Dermis blood vessel endothelial cell (primary cell): ENCODE results near the gene SLC20A1. TPM values are rescaled to one million over a fixed set of nuclear protein-coding genes. Genes with fewer than 3 reads are reported as not detected.
"Not testable (repeated sequence)": the region's sequence is repeated elsewhere in the genome, so short reads cannot be mapped to it uniquely, and the experiment has no call there.

ENCODE experiments used
- DNase-seq: peaks from one replicate; pipeline ENCODE4 v3.0.0; 2010
- total RNA-seq: library from RNA; depleted of rRNA; stranded (reverse); fragments of >200 nt; gene quantifications from 2 replicates; pipeline ENCODE4 v1.2.3, GENCODE V29; 2014

The SLC20A1 gene
- total RNA-seq, 1 donor from 2014 or later = 31.1 TPM

DNA sequence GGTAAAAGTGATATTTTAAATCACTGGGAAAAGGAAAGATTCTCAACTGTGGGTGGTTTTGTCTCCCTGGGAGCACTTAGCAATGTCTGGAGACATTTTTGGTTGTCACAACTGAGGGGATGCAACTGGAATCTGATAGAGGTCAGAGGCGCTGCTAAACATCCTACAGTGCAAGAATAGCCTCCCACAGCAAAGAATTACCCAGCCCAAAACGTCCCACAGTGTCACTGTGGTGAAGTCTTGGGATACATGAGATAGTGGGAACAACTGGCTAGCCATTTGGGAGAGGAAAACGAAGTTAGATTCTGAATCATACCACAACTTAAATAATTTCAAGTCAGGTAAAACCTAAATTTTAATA is 38.7 kb downstream of the SLC20A1 start:
- no peak for DNase-seq

DNA sequence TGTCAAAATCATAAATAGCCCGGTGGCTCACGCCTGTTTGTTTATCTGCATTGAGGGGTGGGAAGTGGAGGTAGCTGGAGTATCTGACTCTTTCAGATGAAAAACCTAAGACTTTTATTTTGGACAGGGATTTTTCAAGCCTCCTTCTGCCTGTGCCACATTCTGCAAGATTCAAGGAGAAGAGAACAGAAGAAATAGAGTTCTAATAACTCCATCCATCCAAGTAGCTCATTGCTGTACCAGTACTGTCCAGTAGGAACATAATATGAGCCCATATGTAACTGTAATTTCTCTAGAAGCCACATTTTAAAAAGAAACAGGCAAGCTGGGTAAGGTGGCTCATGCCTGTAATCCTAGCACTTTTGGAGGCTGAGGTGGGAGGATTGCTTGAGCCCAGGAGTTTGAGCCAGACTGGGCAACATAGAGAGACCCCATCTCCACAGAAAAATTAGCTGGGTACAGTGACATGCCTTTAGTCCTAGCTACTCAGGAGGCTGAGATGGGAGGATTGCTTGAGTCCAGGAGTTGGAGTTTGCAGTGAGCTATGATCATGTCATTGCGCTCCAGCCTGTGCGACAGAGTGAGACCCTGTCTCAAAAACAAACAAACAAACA is 39.6 kb downstream of the SLC20A1 start:
- no peak for DNase-seq

DNA sequence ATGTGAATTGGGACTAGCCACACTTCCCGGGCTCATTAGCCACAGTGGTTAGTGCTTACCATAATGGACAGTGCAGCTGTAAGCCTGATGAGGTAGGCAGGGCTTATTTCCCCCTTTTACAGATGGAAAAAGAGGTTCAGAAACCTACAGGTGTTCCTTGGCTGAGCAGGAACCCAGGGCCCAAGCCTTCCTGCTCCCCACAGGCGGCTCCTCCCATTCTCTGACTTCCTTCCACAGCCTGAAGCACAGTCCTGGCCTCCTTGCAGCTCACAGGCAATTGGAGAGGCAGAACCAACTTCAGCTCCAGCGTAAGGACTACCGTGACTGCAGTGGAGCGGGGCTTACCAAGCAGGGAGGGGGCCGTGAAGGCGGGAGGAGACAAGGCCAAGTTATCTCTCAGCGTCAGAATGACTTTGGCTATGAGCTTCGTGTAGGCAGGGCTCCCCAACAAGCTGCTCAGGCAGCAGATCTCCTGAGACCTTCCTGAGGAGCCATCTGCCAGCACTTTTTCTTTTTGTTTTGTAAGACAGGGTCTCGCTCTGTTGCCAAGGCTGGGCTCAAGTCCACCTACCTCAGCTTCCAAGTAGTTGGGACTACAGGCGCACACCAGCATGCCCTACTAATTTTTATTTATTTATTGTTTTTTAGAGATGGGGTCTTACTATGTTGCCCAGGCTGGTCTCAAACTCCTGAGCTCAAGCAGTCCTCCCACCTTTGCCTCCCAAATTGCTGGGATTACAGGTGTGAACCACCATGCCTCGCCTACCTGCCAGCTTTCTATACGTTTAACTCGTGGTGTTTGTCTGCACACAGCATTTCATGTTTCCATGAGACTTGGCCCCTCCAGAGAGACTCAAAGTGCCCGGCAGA is 40.8 kb downstream of the SLC20A1 start:
- DNase-seq = no peak

DNA sequence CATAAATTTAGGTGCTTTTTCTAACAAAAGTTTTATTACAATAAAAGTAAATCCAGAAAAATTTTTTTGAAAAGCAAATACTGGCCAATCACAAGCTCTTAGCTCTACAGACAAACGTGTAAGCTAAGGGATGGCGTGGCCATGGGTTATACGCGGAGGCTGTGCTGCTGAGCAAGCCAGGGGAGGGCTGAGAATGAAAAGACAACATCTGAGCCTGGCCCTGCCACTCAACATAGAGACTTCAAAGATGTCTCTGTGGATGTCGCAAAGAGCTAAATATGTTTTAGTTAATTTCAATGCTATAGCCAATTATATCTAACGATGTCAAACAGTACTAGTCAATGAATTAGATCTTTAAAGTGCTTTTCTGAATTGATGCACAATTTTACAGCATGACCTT is 41.8 kb downstream of the SLC20A1 start:
- DNase-seq = no peak

DNA sequence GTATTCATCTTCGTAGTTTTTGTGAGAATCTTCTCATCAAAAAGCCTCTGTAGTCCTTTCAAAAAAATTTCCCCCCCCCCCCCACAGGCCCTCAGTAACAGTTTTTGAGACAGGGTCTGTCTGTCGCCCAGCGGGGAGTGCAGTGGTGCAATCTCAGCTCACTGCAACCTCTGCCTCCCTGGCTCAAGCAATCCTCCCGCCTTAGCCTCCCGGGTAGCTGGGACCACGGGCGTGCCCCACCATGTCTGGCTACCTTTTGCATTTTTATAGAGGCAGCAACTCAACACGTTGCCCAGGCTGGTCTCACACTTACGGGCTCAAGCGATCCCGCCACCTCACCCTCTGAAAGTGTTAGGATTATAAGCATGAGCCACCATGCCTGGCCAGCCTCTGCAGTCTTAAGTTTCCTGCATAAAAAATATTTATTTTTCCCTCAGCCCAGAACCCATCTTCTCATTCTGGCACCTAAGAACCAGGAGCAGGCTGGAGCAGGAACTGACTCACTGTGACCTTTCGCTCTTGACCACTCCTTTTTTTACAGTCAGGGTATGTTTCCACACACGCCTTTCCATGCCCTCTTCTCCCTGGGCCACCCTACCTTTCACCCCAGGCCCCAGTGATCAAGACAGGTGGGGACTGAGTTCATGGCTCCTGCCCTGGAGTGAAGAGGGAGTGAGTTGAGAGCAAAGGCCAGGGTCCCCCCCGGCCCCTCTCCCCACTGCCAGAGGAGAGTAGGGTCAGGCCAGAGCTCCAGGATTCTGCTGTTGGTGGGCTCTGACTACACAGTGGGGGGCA is 42.5 kb downstream of the SLC20A1 start:
- DNase-seq = peak; percentile 46

DNA sequence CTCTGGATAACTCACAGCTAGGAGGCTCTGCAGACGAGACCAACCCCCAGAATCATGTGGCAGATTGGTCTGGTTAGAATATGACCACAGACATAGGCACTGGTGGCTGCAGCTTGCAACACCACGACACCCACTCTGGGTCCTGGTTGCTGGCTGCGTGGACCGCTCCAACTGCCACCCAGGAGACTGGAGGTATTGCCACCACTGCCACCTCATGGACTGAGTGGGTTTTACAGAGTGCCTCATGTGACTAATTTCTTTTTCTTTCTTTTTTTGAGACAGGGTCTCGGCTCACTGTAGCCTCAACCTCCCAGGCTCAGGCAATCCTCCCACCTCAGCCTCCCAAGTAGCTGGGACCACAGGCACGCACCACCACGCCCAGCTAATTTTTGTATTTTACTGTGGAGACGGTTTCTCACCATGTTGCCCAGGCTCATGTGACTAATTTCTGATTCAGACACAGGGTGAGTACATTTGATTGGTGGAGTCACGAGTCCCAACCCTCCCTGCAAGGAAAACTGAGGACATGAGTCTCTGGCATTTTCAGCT is 45.2 kb downstream of the SLC20A1 start:
- peak; percentile 79 for DNase-seq

DNA sequence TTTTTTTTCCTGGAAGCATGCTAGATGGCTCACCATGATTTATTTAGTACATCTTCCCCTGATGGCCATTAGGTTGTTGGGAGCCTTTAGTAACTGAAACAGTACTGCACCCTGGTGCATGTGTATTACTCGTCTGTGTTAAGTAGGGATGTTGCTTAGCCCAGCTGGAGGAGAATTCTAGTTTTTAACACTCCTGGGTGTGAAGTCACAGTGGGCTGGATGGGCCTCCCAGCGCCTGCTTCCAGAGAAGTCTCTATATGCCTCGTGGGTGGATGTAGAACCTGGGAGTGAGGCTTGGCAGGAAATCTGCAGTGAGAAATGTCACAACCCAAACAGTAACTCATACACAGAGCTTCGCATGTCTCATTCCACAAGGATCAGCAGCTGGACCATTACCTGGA is 46.1 kb downstream of the SLC20A1 start:
- no peak for DNase-seq

DNA sequence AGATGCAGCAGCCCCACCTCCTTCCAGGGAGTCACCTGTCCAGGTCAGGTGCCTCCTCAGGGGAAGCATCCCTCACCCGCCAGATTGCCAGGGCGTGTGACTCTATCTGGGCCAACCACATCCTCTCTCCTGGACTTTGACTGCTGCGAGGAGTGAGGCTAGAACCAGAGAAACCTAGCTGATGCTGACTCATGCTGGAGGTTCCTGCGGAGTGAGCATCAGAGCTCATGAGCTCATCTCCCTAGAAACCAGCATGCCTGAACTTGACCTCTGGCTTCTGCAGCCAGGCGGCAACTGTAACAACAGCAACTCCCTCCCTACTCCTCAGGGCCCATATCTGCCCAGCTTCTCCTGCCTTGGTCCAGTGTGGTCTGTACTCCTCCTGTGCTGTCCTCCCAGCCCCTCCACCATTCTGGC is 46.8 kb downstream of the SLC20A1 start:
- DNase-seq = peak; percentile 85

DNA sequence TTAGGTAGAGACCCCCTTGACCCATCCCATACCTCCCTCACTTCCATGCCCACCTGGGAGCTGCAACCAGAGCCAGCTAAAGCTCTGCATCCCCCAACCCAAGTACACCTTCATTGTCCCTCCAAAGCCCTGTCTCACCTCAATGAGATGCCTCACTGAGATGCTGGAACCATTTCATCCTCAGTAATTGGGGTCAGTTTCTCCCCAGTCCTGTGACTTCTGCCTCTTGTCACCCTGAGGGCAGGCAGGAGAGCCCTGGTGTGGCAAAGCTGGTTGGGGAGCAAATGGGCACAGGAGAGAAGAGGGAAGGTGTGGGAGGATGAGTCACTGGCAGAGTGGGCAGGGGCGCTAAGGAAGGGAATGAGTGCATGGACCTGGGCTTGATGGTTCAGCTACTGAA is 47.2 kb downstream of the SLC20A1 start:
- DNase-seq = no peak

DNA sequence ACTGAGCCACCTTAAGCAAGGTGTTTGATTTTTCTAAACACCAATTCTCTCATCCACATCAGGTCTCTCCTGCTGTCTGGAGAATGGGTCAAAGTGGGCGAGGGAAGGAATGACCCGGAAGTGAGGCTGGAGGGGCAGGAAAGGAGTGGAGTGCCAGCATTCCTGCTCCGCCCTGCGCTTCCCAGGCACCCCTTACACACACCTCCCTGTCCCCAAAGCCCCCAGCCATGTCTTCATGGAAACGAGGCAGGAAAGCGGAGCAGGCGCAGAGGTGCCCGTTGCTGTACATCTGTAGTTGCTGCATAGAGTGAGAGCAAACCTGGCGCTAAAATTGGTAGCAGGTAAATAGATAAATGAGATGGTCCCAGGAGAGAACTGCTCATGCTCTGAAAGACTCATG is 47.9 kb downstream of the SLC20A1 start:
- no peak for DNase-seq

DNA sequence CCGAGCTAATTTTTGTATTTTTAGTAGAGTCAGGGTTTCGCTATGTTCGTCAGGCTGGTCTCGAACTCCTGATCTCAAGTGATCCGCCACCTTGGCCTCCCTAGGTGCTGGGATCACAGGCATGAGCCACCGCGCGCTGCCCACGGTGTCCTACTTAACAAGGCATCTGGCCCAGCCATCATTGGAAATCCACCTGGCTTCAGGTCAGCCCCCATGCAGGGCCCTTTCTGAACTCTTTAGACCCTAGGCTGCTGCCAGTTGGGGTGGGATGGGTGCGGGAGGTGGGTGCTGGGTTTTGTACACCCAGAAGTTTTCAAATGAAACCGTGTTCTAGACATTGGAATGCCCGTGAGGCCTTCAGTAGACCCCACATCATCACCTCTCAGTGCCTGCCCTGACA is 48.4 kb downstream of the SLC20A1 start:
- no peak for DNase-seq

DNA sequence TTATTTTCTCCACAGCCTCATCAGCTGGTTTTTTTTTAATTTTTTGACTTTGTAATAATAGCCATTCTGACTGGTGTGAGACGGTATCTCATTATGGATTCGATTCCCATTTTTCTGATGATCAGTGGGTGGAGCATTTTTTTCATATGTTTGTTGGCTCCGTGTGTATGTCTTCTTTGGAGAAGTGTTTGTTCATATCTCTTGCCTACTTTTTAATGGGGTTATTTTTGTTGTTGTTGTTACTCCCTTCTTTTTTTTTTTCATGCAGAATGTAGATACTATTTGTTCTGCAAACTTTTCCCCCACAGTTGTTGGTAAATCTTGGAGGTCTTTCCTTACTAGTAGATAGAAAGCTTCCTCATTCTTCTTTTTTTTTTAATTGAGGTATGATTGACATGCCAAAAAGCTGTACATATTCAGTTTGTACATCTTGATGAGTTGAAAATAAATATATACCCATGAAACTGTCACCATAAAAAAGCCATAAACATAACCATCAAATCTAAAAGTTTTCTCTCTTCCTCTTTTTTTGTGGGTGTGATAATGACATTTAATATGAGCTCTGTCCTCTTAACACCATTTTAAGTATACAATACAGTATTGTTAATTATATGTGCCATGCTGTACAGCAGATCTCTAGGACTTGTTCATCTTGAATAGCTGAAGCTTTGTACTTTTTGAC is 53.2 kb downstream of the SLC20A1 start:
- no peak for DNase-seq

DNA sequence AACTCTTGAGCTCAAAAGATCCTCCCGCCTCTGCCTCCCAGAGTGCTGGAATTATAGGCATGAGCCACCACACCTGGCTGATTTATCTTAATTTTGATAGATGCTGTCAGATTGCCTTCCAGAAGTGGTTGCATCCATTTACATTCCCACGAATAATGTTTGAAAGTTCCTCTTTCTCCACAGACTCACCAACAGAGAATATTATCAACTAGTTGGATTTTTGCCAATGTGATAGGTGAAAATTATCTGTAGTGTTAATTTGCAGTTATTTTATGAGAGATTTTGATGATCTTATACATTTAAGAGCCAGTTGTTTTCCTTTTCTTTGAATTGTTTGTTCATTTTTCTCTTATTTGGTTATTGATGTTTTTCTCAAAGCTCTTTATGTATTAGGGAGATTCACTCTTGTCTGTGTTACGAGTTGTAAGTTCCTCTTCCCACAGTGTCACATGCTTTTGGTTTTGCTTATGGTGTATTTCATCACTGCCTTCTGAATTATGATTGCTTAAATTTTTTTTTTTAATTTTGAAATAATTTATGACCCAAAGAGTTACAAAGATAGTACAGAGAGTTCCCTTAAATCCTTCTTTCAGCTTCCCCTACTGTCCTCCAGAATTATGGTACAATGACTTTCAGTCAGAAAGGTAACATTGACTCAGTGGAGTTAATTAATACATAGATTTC is 54.4 kb downstream of the SLC20A1 start:
- DNase-seq = no peak

DNA sequence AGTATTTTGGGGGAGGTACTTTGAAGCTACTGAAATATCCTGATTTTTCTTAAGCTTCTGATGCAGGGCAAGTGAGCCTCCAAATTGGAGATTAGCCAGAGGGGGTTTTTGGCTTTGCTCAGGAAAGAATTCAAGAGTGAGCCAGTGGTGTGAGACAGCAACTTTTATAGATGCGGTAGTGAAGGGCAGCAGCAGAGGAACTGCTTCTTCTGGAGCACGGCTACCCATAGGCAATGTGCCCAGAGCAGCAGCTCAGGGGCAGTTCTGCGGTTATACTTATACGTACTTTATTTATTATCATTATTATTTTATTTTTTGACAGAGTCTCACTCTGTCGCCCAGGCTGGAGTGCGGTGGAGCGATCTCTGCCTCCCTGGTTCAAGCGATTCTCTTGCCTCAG is 55.3 kb downstream of the SLC20A1 start:
- no peak for DNase-seq

DNA sequence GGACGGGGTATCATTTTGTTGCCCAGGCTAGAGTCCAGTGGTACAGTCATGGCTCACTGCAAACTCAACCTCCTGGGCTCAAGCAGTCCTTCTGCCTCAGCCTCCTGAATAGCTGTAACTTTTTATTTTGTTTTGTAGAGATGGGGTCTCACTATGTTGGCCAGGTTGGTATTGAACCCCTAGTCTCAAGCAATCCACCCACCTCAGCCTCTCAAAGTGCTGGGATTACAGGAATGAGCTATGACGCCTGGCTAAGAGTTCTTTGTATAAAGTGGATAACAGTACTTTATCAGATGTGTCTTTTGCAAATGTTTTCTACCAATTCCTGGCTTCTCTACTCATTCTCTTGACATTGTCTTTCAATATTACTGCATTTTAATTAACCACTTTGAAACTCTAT is 57.9 kb downstream of the SLC20A1 start:
- no peak for DNase-seq

DNA sequence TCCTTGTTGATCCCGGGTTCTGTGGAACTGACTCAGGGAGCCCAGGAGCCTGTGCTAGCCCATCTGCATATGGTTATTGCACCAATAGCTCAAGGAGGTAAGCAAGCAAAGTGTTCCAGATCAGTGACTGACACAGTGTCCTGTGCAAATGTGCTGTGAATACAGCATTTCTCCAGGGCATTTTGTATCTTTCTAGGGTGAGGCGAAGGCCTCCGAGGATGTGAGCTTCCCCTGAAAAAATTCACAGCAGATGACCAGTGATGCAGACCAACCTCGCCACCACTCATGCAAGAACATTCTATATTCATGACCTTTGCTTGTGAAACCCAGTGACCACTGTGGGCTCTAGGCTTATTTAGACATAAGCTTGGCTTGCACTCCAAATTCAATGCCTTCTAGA is 59.8 kb downstream of the SLC20A1 start:
- no peak for DNase-seq

DNA sequence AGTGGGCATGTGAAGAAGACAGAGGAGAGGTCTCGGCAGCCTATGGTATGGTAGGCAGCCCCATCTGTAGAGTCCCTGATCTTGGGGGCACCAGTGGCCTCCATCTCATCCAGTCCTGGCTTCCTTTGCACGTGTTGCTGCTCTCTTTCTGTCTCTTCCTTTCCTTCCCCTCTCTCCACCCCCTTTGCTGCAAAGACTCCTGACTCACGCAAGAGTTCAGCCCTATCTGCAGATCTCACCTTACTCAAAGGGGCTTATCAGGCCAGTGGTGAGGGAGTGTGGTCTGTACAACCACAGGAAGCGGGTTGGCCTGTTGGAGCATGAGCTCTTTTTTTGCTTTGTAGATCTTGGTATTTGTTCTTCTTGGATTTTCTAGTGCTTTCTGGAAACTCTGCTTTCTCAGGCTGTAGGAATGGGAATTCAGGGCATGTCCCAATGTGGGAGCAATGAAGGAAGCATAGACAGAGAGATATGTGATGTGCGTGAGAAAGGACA is 60.5 kb downstream of the SLC20A1 start:
- no peak for DNase-seq

DNA sequence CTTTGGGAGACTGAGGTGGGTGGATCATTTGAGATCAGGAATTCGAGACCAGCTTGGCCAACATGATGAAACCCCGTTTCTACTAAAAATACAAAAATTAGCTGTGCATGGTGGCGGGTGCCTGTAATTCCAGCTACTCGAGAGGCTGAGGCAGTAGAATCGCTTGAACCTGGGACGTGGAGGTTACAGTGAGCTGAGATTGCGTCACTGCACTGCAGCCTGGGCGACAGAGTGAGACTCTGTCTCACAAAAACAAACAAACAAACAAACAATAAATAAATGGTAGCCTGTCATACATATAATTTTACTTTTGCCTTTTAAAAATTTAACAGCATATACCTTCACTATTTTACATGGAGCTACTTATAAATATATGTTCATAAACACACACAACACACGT is 61.2 kb downstream of the SLC20A1 start:
- not testable (repeated sequence) for DNase-seq

DNA sequence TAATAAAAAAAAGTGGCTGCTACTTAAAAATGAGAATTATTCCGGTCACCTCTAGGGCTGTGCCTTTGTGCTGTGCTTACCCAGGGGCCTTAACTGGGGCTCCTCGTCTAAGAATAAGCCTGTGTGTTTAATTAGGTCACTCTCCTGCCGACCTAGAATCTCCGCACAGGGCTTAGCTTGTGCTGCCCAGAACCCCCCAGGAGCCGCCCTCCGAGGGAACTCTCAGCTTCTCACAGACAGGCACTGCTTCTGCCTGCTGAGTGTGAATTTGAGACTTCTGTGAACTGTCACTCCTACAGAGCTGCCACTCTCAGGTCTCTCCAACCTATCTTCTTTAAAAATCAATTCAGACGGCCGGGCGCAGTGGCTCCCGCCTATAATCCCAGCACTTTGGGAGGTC is 63.2 kb downstream of the SLC20A1 start:
- no peak for DNase-seq

DNA sequence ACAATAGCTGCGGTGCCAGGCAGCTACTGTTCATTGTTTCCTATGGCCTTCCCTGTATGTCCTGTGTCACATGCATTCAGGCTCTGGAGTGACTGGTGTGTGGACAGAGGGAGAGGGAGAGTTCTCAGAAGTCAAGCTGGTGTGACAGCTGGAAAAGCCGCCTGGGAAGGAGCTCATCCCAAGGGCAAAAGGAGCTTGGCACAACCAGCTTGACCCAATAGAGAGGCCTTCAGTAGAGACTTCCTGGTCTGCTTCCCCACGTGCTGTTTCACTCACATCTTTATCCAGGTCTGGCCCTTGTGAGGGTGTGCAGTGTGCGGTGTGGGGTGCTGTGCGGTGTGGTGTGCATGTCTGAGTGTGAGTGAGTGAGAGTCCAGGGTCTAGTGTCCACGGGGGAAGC is 64.0 kb downstream of the SLC20A1 start:
- no peak for DNase-seq

DNA sequence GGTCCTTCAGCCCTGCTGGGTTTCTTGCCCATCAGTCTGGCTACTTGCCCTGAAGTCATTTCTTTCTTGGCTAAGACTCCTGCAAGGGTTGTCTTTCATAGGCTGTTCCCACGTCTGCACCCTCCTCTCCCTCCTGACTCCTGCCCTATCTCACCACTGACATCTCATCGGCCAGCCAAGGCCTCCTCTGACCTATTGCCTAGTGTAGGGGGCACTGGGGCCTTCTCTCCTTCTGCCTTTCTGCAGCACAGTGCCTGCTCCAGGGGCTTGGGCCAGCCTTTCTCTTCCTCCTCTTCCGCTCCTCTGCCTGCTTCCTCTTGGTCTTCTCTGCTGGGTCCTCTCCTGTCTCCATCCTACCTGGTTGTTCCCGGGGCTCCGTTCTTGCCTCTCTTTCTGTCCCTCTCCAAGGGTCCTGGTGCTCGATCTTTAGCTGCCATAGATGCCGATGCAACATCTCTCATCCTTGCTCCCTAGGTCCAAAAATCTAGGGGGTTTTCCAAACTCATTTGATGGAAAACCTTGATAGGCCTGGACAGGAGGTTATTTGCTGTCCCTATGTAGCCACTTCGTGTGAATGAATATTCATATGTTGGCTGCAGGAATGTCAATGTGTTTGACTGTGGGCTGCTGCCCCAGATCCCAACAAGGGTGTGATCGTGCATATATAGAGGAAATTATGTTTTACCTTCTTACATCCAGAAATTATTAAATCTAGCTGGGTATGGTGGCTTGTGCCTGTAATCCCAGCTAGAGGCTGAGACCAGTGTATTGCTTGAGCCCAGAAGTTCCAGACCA is 65.4 kb downstream of the SLC20A1 start:
- DNase-seq = no peak
